H1 (cell line): Measurements from ENCODE around the gene PALM. TPM values are rescaled to one million over a fixed set of nuclear protein-coding genes. Genes with fewer than 3 reads are reported as not detected.

Experiments
- BRCA1 ChIP-seq: IDR thresholded peaks from 2 replicates; pipeline ENCODE4 v1.6.1; 2012; ENCODE audit warnings: low read depth, low read length, improper control_type of control experiment
- CBX5 ChIP-seq: fragments of 300-800, 300-1000 bp; sonication (generic); IDR thresholded peaks from 2 replicates; pipeline ENCODE4 v1.7.1; 2016; ENCODE audit warnings: antibody characterized with exemption, low read length, low read depth
- CHD1 ChIP-seq: IDR thresholded peaks from 2 replicates; pipeline ENCODE4 v1.6.1; 2012; ENCODE audit warnings: low read depth, low read length, improper control_type of control experiment
- CHD2 ChIP-seq: IDR thresholded peaks from 2 replicates; pipeline ENCODE4 v1.6.1; 2012; ENCODE audit warnings: low read length, improper control_type of control experiment
- CREB1 ChIP-seq: IDR thresholded peaks from 2 replicates; pipeline ENCODE4 v1.6.1; 2012; ENCODE audit warnings: inconsistent platforms
- CTCF ChIP-seq, 3 experiments: IDR thresholded peaks; 1 replicate in 2 of 3; 2 replicates in 1 of 3; pipeline versions ENCODE4 v1.5.1 to v1.6.1; 2011; ENCODE audit warnings: low read length in 3 of 3, mild to moderate bottlenecking in 3 of 3, inconsistent platforms in 2 of 3, low read depth in 1 of 3, moderate library complexity in 1 of 3; ENCODE audit not compliant: insufficient read depth in 1 of 3; ENCODE audit errors: control extremely low read depth in 1 of 3
- EGR1 ChIP-seq: IDR thresholded peaks from 2 replicates; pipeline ENCODE4 v1.6.1; 2011; ENCODE audit warnings: low read depth, low read length, borderline replicate concordance
- EP300 ChIP-seq, 2 experiments: IDR thresholded peaks; 1 replicate in 1 of 2; 2 replicates in 1 of 2; pipeline ENCODE4 v1.6.1; 2011 to 2012; ENCODE audit warnings: low read depth in 2 of 2, low read length in 2 of 2, mild to moderate bottlenecking in 2 of 2, borderline replicate concordance in 1 of 2, inconsistent platforms in 1 of 2, moderate library complexity in 1 of 2
- EZH2 ChIP-seq: fragments of 200-600 bp; sonication (generic); IDR thresholded peaks from 2 replicates; pipeline ENCODE4 v1.7.1; 2012; ENCODE audit warnings: low read depth, mild to moderate bottlenecking, moderate library complexity, low read length, inconsistent platforms; ENCODE audit not compliant: severe bottlenecking
- GABPA ChIP-seq: IDR thresholded peaks from 2 replicates; pipeline ENCODE4 v1.6.1; 2011; ENCODE audit warnings: mild to moderate bottlenecking, low read length, moderate library complexity, borderline replicate concordance; ENCODE audit not compliant: insufficient read depth
- GTF2F1 ChIP-seq: IDR thresholded peaks from 2 replicates; pipeline ENCODE4 v1.6.1; 2012; ENCODE audit warnings: low read depth, low read length, improper control_type of control experiment, borderline replicate concordance
- HDAC6 ChIP-seq: IDR thresholded peaks from one replicate; pipeline ENCODE4 v1.7.1; 2012; ENCODE audit warnings: low read depth, mild to moderate bottlenecking, inconsistent platforms, low read length, moderate library complexity
- JUND ChIP-seq: IDR thresholded peaks from 2 replicates; pipeline ENCODE4 v1.6.1; 2011; ENCODE audit warnings: mild to moderate bottlenecking, improper control_type of control experiment, low read length
- NANOG ChIP-seq: IDR thresholded peaks from 2 replicates; pipeline ENCODE4 v1.6.1; 2011; ENCODE audit warnings: low read length, low read depth, mild to moderate bottlenecking, inconsistent platforms; ENCODE audit not compliant: insufficient read depth, poor library complexity, severe bottlenecking
- POU5F1 ChIP-seq: IDR thresholded peaks from 2 replicates; pipeline ENCODE4 v1.6.1; 2011; ENCODE audit warnings: low read depth, mild to moderate bottlenecking, low read length, moderate library complexity
- RAD21 ChIP-seq, 2 experiments: IDR thresholded peaks in 1 of 2; conservative IDR thresholded peaks in 1 of 2; 2 replicates each; pipeline ENCODE4 v1.6.1; 2011; ENCODE audit warnings: low read depth in 2 of 2, low read length in 2 of 2, improper control_type of control experiment in 1 of 2, inconsistent platforms in 1 of 2, mild to moderate bottlenecking in 1 of 2, moderate library complexity in 1 of 2
- RXRA ChIP-seq: IDR thresholded peaks from 2 replicates; pipeline ENCODE4 v1.6.1; 2011; ENCODE audit warnings: low read depth, mild to moderate bottlenecking, low read length, moderate library complexity; ENCODE audit not compliant: insufficient read depth
- SIX5 ChIP-seq: IDR thresholded peaks from 2 replicates; pipeline ENCODE4 v1.6.1; 2011; ENCODE audit warnings: mild to moderate bottlenecking, low read depth, low read length
- SP1 ChIP-seq: IDR thresholded peaks from 2 replicates; pipeline ENCODE4 v1.6.1; 2011; ENCODE audit warnings: low read depth, low read length
- SP4 ChIP-seq: IDR thresholded peaks from 2 replicates; pipeline ENCODE4 v1.6.1; 2012; ENCODE audit warnings: low read length, inconsistent platforms
- SUZ12 ChIP-seq: fragments of 200-600 bp; sonication (generic); IDR thresholded peaks from 2 replicates; pipeline ENCODE4 v1.6.1; 2012; ENCODE audit warnings: mild to moderate bottlenecking, inconsistent platforms, low read length, moderate library complexity, mixed read lengths
- TAF7 ChIP-seq: optimal IDR thresholded peaks from 2 replicates; pipeline ENCODE3; 2011; ENCODE audit warnings: low read depth, mild to moderate bottlenecking, inconsistent platforms, low read length, moderate library complexity, borderline replicate concordance
- TEAD4 ChIP-seq: IDR thresholded peaks from 2 replicates; pipeline ENCODE4 v1.6.1; 2012; ENCODE audit warnings: low read depth, low read length, inconsistent platforms, mixed read lengths
- polyA plus RNA-seq, 7 experiments: library from polyadenylated mRNA; depleted of rRNA in 3 of 7; stranded (reverse) in 5 of 7; unstranded in 2 of 7; fragments of >200 nt in 5 of 7; fragments of 200-250 nt in 2 of 7; gene quantifications; 1 replicate in 5 of 7; 2 replicates in 1 of 7; 4 replicates in 1 of 7; pipeline versions ENCODE4 v1.2.1 to v1.2.3, GENCODE V29; 2011 to 2013; ENCODE audit warnings: missing spikeins in 2 of 7, mixed read lengths in 2 of 7
- total RNA-seq: library from RNA; stranded (reverse); fragmentation: NEBNext Ultra II Directional; extraction: Animal tissue kit (Norgen Biotek cat#: 25700); gene quantifications from 2 replicates; pipeline ENCODE4 v1.2.1, GENCODE V29; 2021

The PALM gene
- total and polyA plus RNA-seq, 2 of the 8 experiments (the other 6 are each of a cell fraction or from before 2014, with no cell fraction given) = 5.7 to 16.5 TPM

GRCh38 chr19:662962-663681, 45.6 kb upstream of the PALM start, which contains the start of gene RNF126 (continued):
- no peak for TF ChIP-seq HDAC6
- no peak for TF ChIP-seq POU5F1
- no peak for TF ChIP-seq EP300 (IDR thresholded peaks at IDR 0.05; ENCODE audit: borderline replicate concordance in 1 of 2, low read depth in 2 of 2, low read length in 2 of 2)
- TF ChIP-seq SP1 = peak; percentile 55; the same call in 1 of the 2 replicates
- no peak for TF ChIP-seq RXRA
- TF ChIP-seq CREB1 = peak; percentile 52; the same call in 1 of the 2 replicates
- TF ChIP-seq CHD2 = no peak
- TF ChIP-seq EZH2 = no peak
- TF ChIP-seq CTCF (IDR thresholded peaks at IDR 0.05; ENCODE audit: control extremely low read depth in 1 of 3, insufficient read depth in 1 of 3, low read depth in 1 of 3, low read length in 3 of 3) = no peak
- no peak for TF ChIP-seq GTF2F1
- TF ChIP-seq SP4 = no peak
- peak; percentile 84 for TF ChIP-seq EGR1
- TF ChIP-seq GABPA = no peak
- TF ChIP-seq RAD21 (IDR thresholded peaks at IDR 0.05 in 1 of 2, conservative IDR thresholded peaks at IDR 0.05 in 1 of 2; ENCODE audit: low read depth in 2 of 2, low read length in 2 of 2) = no peak
- TF ChIP-seq SUZ12 = no peak
- TF ChIP-seq NANOG = no peak
- TF ChIP-seq SIX5 = no peak
- no peak for TF ChIP-seq TAF7
- TF ChIP-seq BRCA1 = no peak
- TF ChIP-seq CBX5 = no peak
- no peak for TF ChIP-seq JUND
- no peak for TF ChIP-seq CHD1
- TF ChIP-seq TEAD4 = no peak
